Right atrium auricular region (tissue), 2 donors: ENCODE data around the gene VASP. TPM values are rescaled to one million over a fixed set of nuclear protein-coding genes. Genes with fewer than 3 reads are reported as not detected.

Source experiments
- DNase-seq: peaks from one replicate; pipeline ENCODE4 v3.0.0-alpha.2; 2019; ENCODE audit warnings: low spot score
- H3K27ac ChIP-seq, 2 donors: fragments of 200-600 bp; sonication (generic); 1 replicate in 1 of 2; 2 replicates in 1 of 2; pipeline ENCODE4 v1.5.1; 2016 to 2019
- H3K27me3 ChIP-seq, 2 donors: fragments of 200-600 bp; sonication (generic); one replicate each; pipeline versions ENCODE4 v1.5.1 to v1.6.0; 2017 to 2019
- H3K36me3 ChIP-seq: fragments of 200-600 bp; sonication (generic); one replicate; pipeline ENCODE4 v1.5.1; 2016
- H3K4me1 ChIP-seq, 2 donors: fragments of 200-600 bp; sonication (generic); one replicate each; pipeline versions ENCODE4 v1.5.1 to v1.6.0; 2017 to 2019
- H3K4me3 ChIP-seq, 2 donors: fragments of 200-600 bp; sonication (generic); 1 replicate in 1 of 2; 2 replicates in 1 of 2; pipeline ENCODE4 v1.5.1; 2017 to 2019; ENCODE audit warnings: mild to moderate bottlenecking in 1 of 2, moderate library complexity in 1 of 2
- H3K9me3 ChIP-seq, 2 donors: fragments of 200-600 bp; sonication (generic); one replicate each; pipeline ENCODE4 v1.5.1; 2019
- CTCF ChIP-seq, 2 donors: fragments of 200-600 bp; sonication (generic); IDR thresholded peaks; one replicate each; pipeline ENCODE4 v1.5.1; 2019; ENCODE audit warnings: antibody characterized with exemption in 2 of 2
- total RNA-seq, 2 donors: library from RNA; depleted of rRNA; stranded (reverse); fragments of >200 nt; gene quantifications; one replicate each; pipeline ENCODE4 v1.1.0, GENCODE V29; 2016

The VASP gene
- total RNA-seq, 2 donors from 2014 or later, result 61.4 to 61.7 TPM

GRCh38 chr19:45512881-45513483 is 5.7 kb downstream of the VASP start:
- H3K4me1 ChIP-seq, result peaks cover 0 to 66% of the 10 kb centered on the region in 2 donors
- H3K36me3 ChIP-seq, result peaks cover 16% of the 10 kb centered on the region
- no peaks in the 10 kb centered on the region for H3K9me3 ChIP-seq
- no peak for TF ChIP-seq CTCF (IDR thresholded peaks at IDR 0.05)
- no peaks in the 10 kb centered on the region for H3K27me3 ChIP-seq
- H3K4me3 ChIP-seq, result no peak overlapping the region
- no peak overlapping the region for H3K27ac ChIP-seq
- DNase-seq, result no peak

GRCh38 chr19:45514376-45515051 is 7.2 kb downstream of the VASP start:
- H3K4me1 ChIP-seq, result peaks cover 0 to 64% of the 10 kb centered on the region in 2 donors
- H3K27ac ChIP-seq, result peak overlapping the region; percentile 52 to 58
- H3K27me3 ChIP-seq, result no peaks in the 10 kb centered on the region
- no peak overlapping the region for H3K4me3 ChIP-seq
- no peak for DNase-seq
- peaks cover 31% of the 10 kb centered on the region for H3K36me3 ChIP-seq
- no peaks in the 10 kb centered on the region for H3K9me3 ChIP-seq
- no peak for TF ChIP-seq CTCF (IDR thresholded peaks at IDR 0.05)

- Histone ChIP-seq H3K27me3 (no peaks in the 10 kb centered on the region), H3K9me3 (no peaks in the 10 kb centered on the region), H3K4me3 (no peak overlapping the region), H3K27ac (peak overlapping the region; percentile 52 to 58), H3K36me3 (peaks cover 36% of the 10 kb centered on the region), H3K4me1 (peaks cover 0 to 57% of the 10 kb centered on the region in 2 donors)
- no peak for DNase-seq
- no peak for TF ChIP-seq CTCF (IDR thresholded peaks at IDR 0.05)
Measured at GRCh38 chr19:45515081-45515624, 7.9 kb downstream of the VASP start.

- Histone ChIP-seq H3K4me3 (no peak overlapping the region), H3K27me3 (no peaks in the 10 kb centered on the region), H3K27ac (peak overlapping the region; percentile 52 to 58), H3K4me1 (peaks cover 0 to 51% of the 10 kb centered on the region in 2 donors), H3K36me3 (peaks cover 43% of the 10 kb centered on the region), H3K9me3 (no peaks in the 10 kb centered on the region)
- no peak for TF ChIP-seq CTCF (IDR thresholded peaks at IDR 0.05)
- DNase-seq, result no peak
Measured at GRCh38 chr19:45515807-45516401, 8.6 kb downstream of the VASP start.

- Histone ChIP-seq H3K4me3 (no peak overlapping the region), H3K27me3 (no peaks in the 10 kb centered on the region), H3K9me3 (no peaks in the 10 kb centered on the region), H3K4me1 (peaks cover 0 to 41% of the 10 kb centered on the region in 2 donors), H3K27ac (no peak overlapping the region), H3K36me3 (peaks cover 57% of the 10 kb centered on the region)
- TF ChIP-seq CTCF (IDR thresholded peaks at IDR 0.05), result no peak
- no peak for DNase-seq
Measured at GRCh38 chr19:45517238-45517637, 10.0 kb downstream of the VASP start.
